Mucosa of rectum (tissue), 2 donors: ENCODE measurements around the gene PMS2.
"Not testable (repeated sequence)": the region's sequence is repeated elsewhere in the genome, so short reads cannot be mapped to it uniquely, and the experiment has no call there.

ENCODE experiments used
- H3K27ac ChIP-seq, 2 donors: one replicate each; pipeline ENCODE4 v1.7.0; 2013; ENCODE audit warnings: inconsistent platforms in 2 of 2, low read depth in 2 of 2, low read length in 2 of 2
- H3K27me3 ChIP-seq, 2 donors: one replicate each; pipeline ENCODE4 v1.7.0; 2013; ENCODE audit warnings: low read length in 2 of 2; ENCODE audit not compliant: control insufficient read depth in 2 of 2, insufficient read depth in 2 of 2
- H3K36me3 ChIP-seq, 2 donors: one replicate each; pipeline ENCODE4 v1.7.0; 2013; ENCODE audit warnings: low read length in 2 of 2; ENCODE audit not compliant: control insufficient read depth in 2 of 2, insufficient read depth in 2 of 2
- H3K4me1 ChIP-seq, 2 donors: one replicate each; pipeline ENCODE4 v1.7.0; 2013; ENCODE audit warnings: low read length in 2 of 2, mild to moderate bottlenecking in 1 of 2; ENCODE audit not compliant: control insufficient read depth in 2 of 2, insufficient read depth in 2 of 2
- H3K4me3 ChIP-seq, 2 donors: one replicate each; pipeline ENCODE4 v1.7.0; 2013; ENCODE audit warnings: low read length in 2 of 2
- H3K9ac ChIP-seq, 2 donors: one replicate each; pipeline ENCODE4 v1.7.0; 2013; ENCODE audit warnings: low read length in 2 of 2, low read depth in 1 of 2, mild to moderate bottlenecking in 1 of 2
- H3K9me3 ChIP-seq, 2 donors: one replicate each; pipeline ENCODE4 v1.7.0; 2013; ENCODE audit warnings: low read length in 2 of 2; ENCODE audit not compliant: control insufficient read depth in 2 of 2
- donor health status: healthy.
- donor health status: Normal muscosa, but diverticular disease.

Gene PMS2

GRCh38 chr7:5924630-5925029 is 84.2 kb downstream of the PMS2 start:
- not testable (repeated sequence) for H3K36me3 ChIP-seq, H3K4me3 ChIP-seq, H3K9ac ChIP-seq, H3K27ac ChIP-seq, H3K4me1 ChIP-seq, H3K9me3 ChIP-seq, H3K27me3 ChIP-seq

DNA sequence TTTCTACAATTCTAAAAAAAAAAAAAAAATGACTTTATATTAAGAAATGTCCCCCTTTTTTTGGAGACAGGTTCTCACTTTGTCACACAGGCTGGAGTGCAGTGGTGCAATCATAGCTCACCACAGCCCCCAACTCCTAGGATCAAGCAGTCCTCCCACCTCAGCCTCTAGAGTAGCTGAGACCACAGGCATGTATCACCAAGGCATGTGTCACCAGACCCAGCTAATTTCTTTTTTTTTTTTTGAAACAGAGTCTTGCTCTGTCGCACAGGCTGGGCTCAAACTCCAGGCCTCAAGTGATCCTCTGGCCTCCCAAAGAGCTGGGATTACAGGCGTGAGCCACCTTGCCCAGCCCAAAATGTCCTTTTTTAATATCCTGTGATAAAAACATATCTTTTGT is 84.7 kb downstream of the PMS2 start:
- H3K36me3 ChIP-seq, H3K9me3 ChIP-seq: not testable (repeated sequence)

More for the DNA sequence above, 84.7 kb downstream of the PMS2 start:
- H3K27ac ChIP-seq, H3K4me3 ChIP-seq, H3K4me1 ChIP-seq, H3K9ac ChIP-seq, H3K27me3 ChIP-seq: not testable (repeated sequence)
